T47D (cell line): ENCODE data around the gene BLACAT1.
"Not testable (repeated sequence)": the region's sequence is repeated elsewhere in the genome, so short reads cannot be mapped to it uniquely, and the experiment has no call there.

Source experiments
- DNase-seq, 2 experiments: peaks; one replicate each; pipeline versions ENCODE4 v3.0.0 to v3.0.0-alpha.2; 2011 to 2012; ENCODE audit warnings: low read depth in 1 of 2, low spot score in 1 of 2
- JUND ChIP-seq: IDR thresholded peaks from 2 replicates; pipeline ENCODE4 v1.6.1; 2012; ENCODE audit warnings: low read depth
- in situ Hi-C: cut with HindIII; loops from 2 replicates; pipeline ENCODE4 v1.10.0; 2016; ENCODE audit warnings: low sequenced_read_pairs, low pct_unique_long_range_greater_than_20kb

BLACAT1 gene

DNA sequence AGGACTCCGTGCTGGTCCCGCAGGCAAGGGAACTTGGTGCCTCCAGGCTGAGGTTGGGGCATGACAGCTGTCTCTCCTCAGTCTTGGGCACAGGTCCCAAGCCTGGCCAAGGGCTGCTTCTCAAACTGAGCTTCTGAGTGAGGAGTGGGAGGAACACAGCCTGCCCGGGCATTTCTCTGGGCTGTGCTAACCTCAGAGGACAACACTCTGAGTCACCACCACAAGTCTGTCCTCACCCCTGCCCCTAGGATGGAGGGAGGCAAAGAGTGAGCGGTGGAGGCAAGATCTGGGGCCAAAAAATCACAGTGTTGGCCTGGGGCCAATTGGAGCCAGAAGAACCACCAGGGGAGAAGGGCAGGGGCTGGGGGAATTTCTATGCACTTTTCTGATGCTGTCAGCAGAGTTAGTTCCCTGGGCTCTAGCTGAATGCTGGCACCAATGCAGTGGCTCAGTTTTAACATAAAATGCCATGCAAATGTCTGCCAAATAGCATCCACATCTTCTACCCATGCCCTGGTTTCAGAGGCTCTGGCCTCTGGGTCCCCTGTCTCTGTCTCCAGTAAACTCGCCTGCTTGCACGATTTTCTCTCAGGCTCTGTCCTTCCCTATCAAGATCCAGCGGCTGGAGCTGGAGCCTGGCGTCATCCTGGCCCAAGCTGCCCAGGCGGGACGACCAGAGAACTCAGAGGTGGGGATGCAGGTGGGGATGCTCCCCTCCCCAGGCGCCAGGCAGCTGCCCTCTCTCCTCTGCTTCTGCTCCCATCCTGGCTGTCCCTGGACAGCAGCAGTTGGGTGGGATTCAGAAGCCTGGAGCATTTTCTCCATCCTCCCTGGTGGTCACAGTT, 37.6 kb upstream of the BLACAT1 start:
- no peak for DNase-seq
- TF ChIP-seq JUND: no peak
- in situ Hi-C loops: no loop called here

- no peak for DNase-seq
- TF ChIP-seq JUND: no peak
- in situ Hi-C loops: no loop called here
These were observed 36.9 kb upstream of the BLACAT1 start for GRCh38 chr1:205492774-205493173.

DNA sequence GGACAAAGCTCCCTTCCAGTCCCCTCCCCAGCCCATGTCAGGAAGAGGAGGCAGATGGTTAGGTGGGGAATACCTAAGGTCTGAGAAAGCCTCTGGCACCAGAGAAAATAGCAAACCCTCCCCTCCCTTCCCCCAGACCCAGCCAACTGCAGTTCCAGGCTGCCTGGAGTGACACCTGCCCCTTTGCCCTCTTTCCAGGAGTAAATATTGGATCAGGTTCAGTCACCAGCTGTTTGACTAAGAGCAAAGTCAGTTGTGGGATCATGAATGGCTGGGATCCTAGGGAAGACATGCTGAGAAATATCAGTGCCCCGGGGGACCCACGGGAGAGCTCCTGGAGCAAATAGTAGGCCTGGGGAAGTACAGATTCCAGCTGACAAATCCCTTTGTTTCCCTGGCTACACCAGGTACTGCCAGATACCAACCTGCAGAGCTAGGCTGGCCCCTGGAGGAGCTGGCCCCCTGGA, 36.4 kb upstream of the BLACAT1 start:
- TF ChIP-seq JUND: no peak
- in situ Hi-C loops: no loop called here
- no peak for DNase-seq

- TF ChIP-seq JUND: no peak
- in situ Hi-C loops: no loop called here
- DNase-seq: no peak
These were observed 35.9 kb upstream of the BLACAT1 start for GRCh38 chr1:205491794-205492193.

DNA sequence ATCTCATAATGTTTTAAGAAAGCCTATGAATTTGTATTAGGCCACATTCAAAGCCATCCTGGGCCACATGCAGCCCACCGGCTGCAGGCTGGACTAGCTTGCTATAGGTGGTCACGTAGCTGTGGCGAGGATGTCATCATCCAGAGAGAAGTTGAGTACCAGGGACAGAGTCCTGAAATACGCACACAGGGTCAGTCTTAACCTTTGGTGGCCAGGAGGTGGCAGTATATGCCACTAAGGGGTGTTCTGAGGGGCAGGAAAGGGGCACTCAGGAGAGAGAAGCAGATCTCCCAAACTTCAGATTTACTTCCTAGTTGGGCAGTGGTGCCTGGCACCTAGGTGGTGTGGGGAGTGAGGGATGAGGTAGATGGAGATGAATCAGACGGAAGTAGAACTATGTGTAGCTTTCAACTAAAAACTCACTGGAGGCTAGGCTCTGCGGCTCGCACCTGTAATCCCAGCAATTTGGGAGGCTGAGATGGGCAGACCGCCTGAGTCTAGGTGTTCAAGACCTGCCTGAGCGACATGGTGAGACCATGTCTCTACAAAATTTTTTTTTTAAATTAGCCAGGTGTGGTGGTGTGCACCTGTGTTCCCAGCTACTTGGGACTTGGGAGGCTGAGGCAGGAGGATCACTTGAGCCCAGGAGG, 32.4 kb upstream of the BLACAT1 start:
- DNase-seq: peak; percentile 85 to 91
- no peak for TF ChIP-seq JUND
- in situ Hi-C loops: no loop called here

DNA sequence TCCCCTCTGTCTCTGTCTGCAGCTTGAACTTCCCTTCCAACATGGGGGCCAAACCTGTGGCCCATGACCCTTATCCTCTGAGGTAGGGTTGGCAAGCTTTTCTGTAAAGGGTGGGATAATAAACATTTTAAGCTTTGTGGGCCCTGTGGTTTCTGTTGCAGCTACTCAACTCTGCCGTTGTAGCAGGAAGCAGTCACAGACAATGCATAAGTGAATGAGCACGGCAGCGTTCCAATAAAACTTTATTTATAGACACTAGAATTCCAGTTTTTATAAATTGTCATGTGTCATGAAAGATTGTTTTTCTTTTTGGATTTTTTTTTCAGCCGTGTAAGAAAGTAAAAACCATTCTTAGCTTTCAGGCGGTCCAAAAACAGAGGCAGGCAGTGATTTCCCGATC, 30.4 kb upstream of the BLACAT1 start:
- in situ Hi-C loops: no loop called here
- DNase-seq: no peak

GRCh38 chr1:205484985-205485967, 29.4 kb upstream of the BLACAT1 start:
- DNase-seq: peak; percentile 81 to 85
- in situ Hi-C loops: no loop called here

More for the DNA sequence above, 30.4 kb upstream of the BLACAT1 start:
- TF ChIP-seq JUND: no peak

DNA sequence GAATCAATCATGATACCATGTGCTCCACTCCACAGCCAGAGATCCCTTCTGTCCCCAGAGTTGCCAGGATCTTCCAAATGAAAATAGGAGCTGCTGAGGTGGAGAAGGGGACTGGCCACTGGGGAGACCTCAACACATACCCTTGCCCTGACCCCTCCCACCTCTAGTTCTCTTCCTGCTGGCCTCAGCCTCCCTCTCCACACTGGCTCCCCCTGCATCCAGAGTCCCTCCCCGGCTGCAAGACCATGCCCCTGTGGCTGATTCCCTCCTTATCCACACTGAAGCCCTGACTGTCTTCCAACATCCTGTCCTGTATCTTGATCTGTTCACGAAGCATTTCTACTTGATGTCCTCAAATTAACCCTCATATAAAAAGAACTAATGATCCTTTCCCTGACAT, 27.5 kb upstream of the BLACAT1 start:
- in situ Hi-C loops: no loop called here
- no peak for TF ChIP-seq JUND

More at GRCh38 chr1:205484985-205485967, 29.4 kb upstream of the BLACAT1 start:
- no peak for TF ChIP-seq JUND

GRCh38 chr1:205482587-205482986, 26.7 kb upstream of the BLACAT1 start:
- in situ Hi-C loops, DNase-seq: not testable (repeated sequence)

More for the DNA sequence above, 27.5 kb upstream of the BLACAT1 start:
- no peak for DNase-seq

GRCh38 chr1:205481629-205482151, 25.8 kb upstream of the BLACAT1 start:
- in situ Hi-C loops: no loop called here
- DNase-seq: no peak

GRCh38 chr1:205481218-205481617, 25.4 kb upstream of the BLACAT1 start:
- in situ Hi-C loops: no loop called here
- TF ChIP-seq JUND: no peak
- no peak for DNase-seq

More at GRCh38 chr1:205481629-205482151, 25.8 kb upstream of the BLACAT1 start:
- TF ChIP-seq JUND: no peak
